HEK293 (cell line): Measurements from ENCODE around the gene LRRC8B.
"Not testable (repeated sequence)": the region's sequence is repeated elsewhere in the genome, so short reads cannot be mapped to it uniquely, and the experiment has no call there.

Experiments
- CTCF ChIA-PET: fragments of 350-600 bp; formaldehyde crosslinking; extraction: SDS; loops from one replicate; lab custom pipeline; 2021; ENCODE audit warnings: antibody characterized with exemption; lab: Yijun Ruan, JAX
- POLR2A ChIA-PET: fragments of 300-600 bp; formaldehyde crosslinking; extraction: SDS; loops from one replicate; lab custom pipeline; 2020; ENCODE audit warnings: antibody characterized with exemption, inconsistent platforms; lab: Yijun Ruan, JAX
- H3K27ac ChIP-seq: fragments of 200-500 bp; sonication (Bioruptor generic); 2 replicates; pipeline ENCODE4 v1.5.1; 2014; ENCODE audit warnings: low read depth, low read length, control low read depth, inconsistent platforms; ENCODE audit errors: extremely low read depth
- H3K36me3 ChIP-seq, 2 experiments: fragments of 200-500 bp in 1 of 2; sonication (Bioruptor generic) in 1 of 2; 1 replicate in 1 of 2; 2 replicates in 1 of 2; pipeline ENCODE4 v1.5.1; 2014 to 2017; ENCODE audit warnings: inconsistent platforms in 2 of 2, low read length in 2 of 2; ENCODE audit not compliant: control insufficient read depth in 2 of 2, insufficient read depth in 1 of 2
- H3K4me1 ChIP-seq: fragments of 200-500 bp; sonication (Bioruptor generic); 2 replicates; pipeline ENCODE4 v1.5.1; 2014; ENCODE audit warnings: mild to moderate bottlenecking, low read length, inconsistent platforms; ENCODE audit not compliant: control insufficient read depth, insufficient read depth
- H3K4me3 ChIP-seq: 2 replicates; pipeline ENCODE4 v1.5.1; 2011; ENCODE audit warnings: low read depth, mild to moderate bottlenecking, control low read depth, low read length, moderate library complexity
- H3K9me3 ChIP-seq: fragments of 200-500 bp; sonication (Bioruptor generic); 2 replicates; pipeline ENCODE4 v1.5.1; 2014; ENCODE audit warnings: low read depth, low read length, inconsistent platforms; ENCODE audit not compliant: control insufficient read depth, insufficient read depth
- KLF8 ChIP-seq: fragments of 450-650 bp; formaldehyde crosslinking; IDR thresholded peaks from 2 replicates; pipeline ENCODE4 v1.5.1; 2016; ENCODE audit warnings: missing biosample characterization, missing genetic modification characterization
- SCRT2 ChIP-seq: fragments of 450-650 bp; formaldehyde crosslinking; IDR thresholded peaks from 2 replicates; pipeline ENCODE4 v1.5.1; 2016; ENCODE audit warnings: missing biosample characterization, missing genetic modification characterization
- ZFHX2 ChIP-seq: fragments of 450-650 bp; formaldehyde crosslinking; conservative IDR thresholded peaks from 2 replicates; pipeline ENCODE4 v1.5.1; 2016; ENCODE audit warnings: missing biosample characterization, missing genetic modification characterization
- ZNF146 ChIP-seq: fragments of 450-650 bp; formaldehyde crosslinking; IDR thresholded peaks from 2 replicates; pipeline ENCODE4 v1.5.1; 2016; ENCODE audit warnings: missing biosample characterization, missing genetic modification characterization
- ZNF514 ChIP-seq: fragments of 450-650 bp; formaldehyde crosslinking; IDR thresholded peaks from 2 replicates; pipeline ENCODE4 v1.5.1; 2016; ENCODE audit warnings: missing biosample characterization, missing genetic modification characterization
- ZNF518A ChIP-seq: fragments of 450-650 bp; formaldehyde crosslinking; conservative IDR thresholded peaks from 2 replicates; pipeline ENCODE4 v1.5.1; 2016; ENCODE audit warnings: low read depth, missing biosample characterization, missing genetic modification characterization
- ZNF701 ChIP-seq: fragments of 450-650 bp; formaldehyde crosslinking; IDR thresholded peaks from 2 replicates; pipeline ENCODE4 v1.5.1; 2016; ENCODE audit warnings: missing biosample characterization, missing genetic modification characterization
- ZNF747 ChIP-seq: fragments of 450-650 bp; formaldehyde crosslinking; IDR thresholded peaks from 2 replicates; pipeline ENCODE4 v1.5.1; 2016; ENCODE audit warnings: missing biosample characterization, missing genetic modification characterization
- TF ChIP-seq, protein P1 (sequence below): fragments of 450-650 bp; formaldehyde crosslinking; IDR thresholded peaks from 2 replicates; pipeline ENCODE4 v1.5.1; 2016; ENCODE audit warnings: missing biosample characterization, missing genetic modification characterization
- TF ChIP-seq, protein P2 (sequence below): fragments of 450-650 bp; formaldehyde crosslinking; IDR thresholded peaks from 2 replicates; pipeline ENCODE4 v1.5.0; 2017; ENCODE audit warnings: missing biosample characterization, missing genetic modification characterization, borderline replicate concordance

The LRRC8B gene

DNA sequence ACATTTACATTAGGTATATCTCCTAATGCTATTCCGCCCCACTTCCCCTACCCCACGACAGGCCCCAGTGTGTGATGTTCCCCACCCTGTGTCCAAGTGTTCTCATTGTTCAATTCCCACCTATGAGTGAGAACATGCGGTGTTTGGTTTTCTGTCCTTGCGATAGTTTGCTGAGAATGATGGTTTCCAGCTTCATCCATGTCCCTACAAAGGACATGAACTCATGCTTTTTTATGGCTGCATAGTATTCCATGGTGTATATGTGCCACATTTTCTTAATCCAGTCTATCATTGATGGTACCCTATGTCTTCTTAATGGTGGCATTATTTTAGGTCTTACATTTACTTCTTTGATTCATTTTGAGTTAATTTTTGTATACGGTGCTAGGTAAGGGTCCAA is 14.6 kb upstream of the LRRC8B start:
- POLR2A ChIA-PET, H3K4me1 ChIP-seq, H3K4me3 ChIP-seq, H3K9me3 ChIP-seq, H3K36me3 ChIP-seq, H3K27ac ChIP-seq: not testable (repeated sequence)
- CTCF ChIA-PET, result interaction anchor here (0.6 kb wide), 1 partner anchor 28 kb away, joined by 4 read pairs; no protein-coding TSS in a partner anchor
- TF ChIP-seq, protein P1, sequence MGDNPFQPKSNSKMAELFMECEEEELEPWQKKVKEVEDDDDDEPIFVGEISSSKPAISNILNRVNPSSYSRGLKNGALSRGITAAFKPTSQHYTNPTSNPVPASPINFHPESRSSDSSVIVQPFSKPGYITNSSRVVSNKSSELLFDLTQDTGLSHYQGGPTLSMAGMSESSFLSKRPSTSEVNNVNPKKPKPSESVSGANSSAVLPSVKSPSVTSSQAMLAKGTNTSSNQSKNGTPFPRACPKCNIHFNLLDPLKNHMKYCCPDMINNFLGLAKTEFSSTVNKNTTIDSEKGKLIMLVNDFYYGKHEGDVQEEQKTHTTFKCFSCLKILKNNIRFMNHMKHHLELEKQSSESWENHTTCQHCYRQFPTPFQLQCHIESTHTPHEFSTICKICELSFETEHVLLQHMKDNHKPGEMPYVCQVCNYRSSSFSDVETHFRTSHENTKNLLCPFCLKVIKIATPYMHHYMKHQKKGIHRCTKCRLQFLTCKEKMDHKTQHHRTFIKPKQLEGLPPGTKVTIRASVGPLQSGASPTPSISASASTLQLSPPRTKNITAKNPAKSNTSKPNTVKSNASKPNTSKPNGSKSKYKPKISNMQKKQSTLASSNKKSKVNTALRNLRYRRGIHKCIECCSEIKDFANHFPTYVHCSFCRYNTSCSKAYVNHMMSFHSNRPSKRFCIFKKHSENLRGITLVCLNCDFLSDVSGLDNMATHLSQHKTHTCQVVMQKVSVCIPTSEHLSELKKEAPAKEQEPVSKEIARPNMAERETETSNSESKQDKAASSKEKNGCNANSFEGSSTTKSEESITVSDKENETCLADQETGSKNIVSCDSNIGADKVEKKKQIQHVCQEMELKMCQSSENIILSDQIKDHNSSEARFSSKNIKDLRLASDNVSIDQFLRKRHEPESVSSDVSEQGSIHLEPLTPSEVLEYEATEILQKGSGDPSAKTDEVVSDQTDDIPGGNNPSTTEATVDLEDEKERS (tag by site-specific recombination), result 0 out of 2 replicates have a peak, but pooled peaks have one; percentile 57
- TF ChIP-seq ZNF146, result peak; percentile 75

GRCh38 chr1:89512996-89513720 is 11.5 kb upstream of the LRRC8B start:
- H3K27ac ChIP-seq, result no peak overlapping the region
- CTCF ChIA-PET, result no interaction called here

DNA sequence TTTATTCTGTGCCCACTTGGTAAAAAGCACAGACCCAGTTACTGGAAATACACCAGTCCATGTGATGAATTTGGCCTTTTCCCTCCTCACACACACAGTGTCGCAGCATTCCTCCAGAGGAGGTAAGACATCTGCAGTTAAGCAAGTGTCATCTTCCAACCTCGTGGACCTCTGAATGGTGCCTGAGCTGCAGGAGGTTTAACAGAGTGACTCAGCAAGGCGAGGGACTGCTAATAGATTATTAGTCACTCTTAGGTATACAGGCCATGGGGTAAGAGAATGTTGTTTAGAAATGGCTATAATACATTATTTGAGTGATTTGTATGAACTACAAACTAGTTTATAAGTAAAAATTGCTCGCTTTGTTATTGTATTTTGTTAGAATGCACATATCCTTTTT is 8.6 kb upstream of the LRRC8B start:
- Histone ChIP-seq H3K4me3 (no peak overlapping the region), H3K27ac (no peak overlapping the region), H3K9me3 (no peaks in the 10 kb centered on the region), H3K4me1 (no peaks in the 10 kb centered on the region), H3K36me3 (no peaks in the 10 kb centered on the region)
- POLR2A ChIA-PET, result no interaction called here
- CTCF ChIA-PET, result interaction anchor here (0.6 to 1.4 kb wide), 4 partner anchors 32 to 530 kb away, joined by 3 to 5 read pairs (median 4); no protein-coding TSS in a partner anchor
- TF ChIP-seq SCRT2 (tag by site-specific recombination), result no peak
- TF ChIP-seq, protein P2, sequence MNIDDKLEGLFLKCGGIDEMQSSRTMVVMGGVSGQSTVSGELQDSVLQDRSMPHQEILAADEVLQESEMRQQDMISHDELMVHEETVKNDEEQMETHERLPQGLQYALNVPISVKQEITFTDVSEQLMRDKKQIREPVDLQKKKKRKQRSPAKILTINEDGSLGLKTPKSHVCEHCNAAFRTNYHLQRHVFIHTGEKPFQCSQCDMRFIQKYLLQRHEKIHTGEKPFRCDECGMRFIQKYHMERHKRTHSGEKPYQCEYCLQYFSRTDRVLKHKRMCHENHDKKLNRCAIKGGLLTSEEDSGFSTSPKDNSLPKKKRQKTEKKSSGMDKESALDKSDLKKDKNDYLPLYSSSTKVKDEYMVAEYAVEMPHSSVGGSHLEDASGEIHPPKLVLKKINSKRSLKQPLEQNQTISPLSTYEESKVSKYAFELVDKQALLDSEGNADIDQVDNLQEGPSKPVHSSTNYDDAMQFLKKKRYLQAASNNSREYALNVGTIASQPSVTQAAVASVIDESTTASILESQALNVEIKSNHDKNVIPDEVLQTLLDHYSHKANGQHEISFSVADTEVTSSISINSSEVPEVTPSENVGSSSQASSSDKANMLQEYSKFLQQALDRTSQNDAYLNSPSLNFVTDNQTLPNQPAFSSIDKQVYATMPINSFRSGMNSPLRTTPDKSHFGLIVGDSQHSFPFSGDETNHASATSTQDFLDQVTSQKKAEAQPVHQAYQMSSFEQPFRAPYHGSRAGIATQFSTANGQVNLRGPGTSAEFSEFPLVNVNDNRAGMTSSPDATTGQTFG (tag by site-specific recombination), result no peak
- TF ChIP-seq ZNF514 (tag by site-specific recombination), result no peak
- no peak for TF ChIP-seq ZFHX2 (tag by site-specific recombination)
- no peak for TF ChIP-seq ZNF747 (tag by site-specific recombination)
- TF ChIP-seq ZNF701, result no peak

More at GRCh38 chr1:89512996-89513720, 11.5 kb upstream of the LRRC8B start:
- H3K4me1 ChIP-seq, result no peaks in the 10 kb centered on the region
- H3K9me3 ChIP-seq, result no peaks in the 10 kb centered on the region
- POLR2A ChIA-PET, result no interaction called here
- no peak overlapping the region for H3K4me3 ChIP-seq
- TF ChIP-seq KLF8 (no peak), ZNF518A (tag by site-specific recombination) (no peak)
- TF ChIP-seq, all 188 proteins: peak for 0
- no peaks in the 10 kb centered on the region for H3K36me3 ChIP-seq
